ENCODE data around the gene MYO16. TPM values are rescaled to one million over a fixed set of nuclear protein-coding genes. Genes with fewer than 3 reads are reported as not detected.

Gene MYO16
- total RNA-seq, 3 donors from 2014 or later: 0.15 to 0.48 (median 0.33) TPM

GRCh38 chr13:108797354-108797753, 167.9 kb downstream of the MYO16 start:
- Histone ChIP-seq H3K9me3 (no peaks in the 10 kb centered on the region), H3K27me3 (no peaks in the 10 kb centered on the region), H3K4me3 (no peak overlapping the region), H3K4me1 (no peaks in the 10 kb centered on the region), H3K27ac (no peak overlapping the region), H3K36me3 (no peaks in the 10 kb centered on the region)
- TF ChIP-seq CTCF (IDR thresholded peaks at IDR 0.05) (no peak), POLR2A (IDR thresholded peaks at IDR 0.05) (no peak), POLR2AphosphoS5 (IDR thresholded peaks at IDR 0.05) (no peak)
- intact Hi-C loops (cut with DNase I; ENCODE audit: low total_unique reads): no loop called here
- no peak for DNase-seq (ENCODE audit: low spot score in 2 of 2)

GRCh38 chr13:108807841-108808240, 178.4 kb downstream of the MYO16 start:
- Histone ChIP-seq H3K27me3 (no peaks in the 10 kb centered on the region), H3K27ac (no peak overlapping the region), H3K4me1 (no peaks in the 10 kb centered on the region), H3K9me3 (no peaks in the 10 kb centered on the region), H3K4me3 (no peak overlapping the region), H3K36me3 (no peaks in the 10 kb centered on the region)
- TF ChIP-seq POLR2AphosphoS5 (IDR thresholded peaks at IDR 0.05): no peak
- TF ChIP-seq CTCF (IDR thresholded peaks at IDR 0.05): no peak
- TF ChIP-seq POLR2A (IDR thresholded peaks at IDR 0.05): no peak
- intact Hi-C loops (cut with DNase I; ENCODE audit: low total_unique reads): no loop called here
- DNase-seq (ENCODE audit: low spot score in 2 of 2): no peak

GRCh38 chr13:108812165-108812564, 182.8 kb downstream of the MYO16 start:
- intact Hi-C loops (cut with DNase I; ENCODE audit: low total_unique reads): no loop called here
- no peak for DNase-seq (ENCODE audit: low spot score in 2 of 2)
- no peaks in the 10 kb centered on the region for H3K27me3 ChIP-seq
- no peaks in the 10 kb centered on the region for H3K36me3 ChIP-seq
- no peak for TF ChIP-seq CTCF (IDR thresholded peaks at IDR 0.05)
- no peak for TF ChIP-seq POLR2A (IDR thresholded peaks at IDR 0.05)
- H3K9me3 ChIP-seq: no peaks in the 10 kb centered on the region
- no peak overlapping the region for H3K4me3 ChIP-seq
- no peak overlapping the region for H3K27ac ChIP-seq
- H3K4me1 ChIP-seq: no peaks in the 10 kb centered on the region

- Histone ChIP-seq H3K27ac (no peak overlapping the region), H3K4me3 (no peak overlapping the region), H3K36me3 (no peaks in the 10 kb centered on the region), H3K27me3 (no peaks in the 10 kb centered on the region), H3K4me1 (no peaks in the 10 kb centered on the region), H3K9me3 (no peaks in the 10 kb centered on the region)
- TF ChIP-seq POLR2AphosphoS5 (IDR thresholded peaks at IDR 0.05): no peak
- TF ChIP-seq CTCF (IDR thresholded peaks at IDR 0.05): no peak
- TF ChIP-seq POLR2A (IDR thresholded peaks at IDR 0.05): no peak
- no peak for DNase-seq (ENCODE audit: low spot score in 2 of 2)
- intact Hi-C loops (cut with DNase I; ENCODE audit: low total_unique reads): no loop called here
These were observed 183.2 kb downstream of the MYO16 start for GRCh38 chr13:108812661-108813060.

- no peaks in the 10 kb centered on the region for H3K9me3 ChIP-seq
- no peaks in the 10 kb centered on the region for H3K27me3 ChIP-seq
- H3K4me1 ChIP-seq: no peaks in the 10 kb centered on the region
- TF ChIP-seq CTCF (IDR thresholded peaks at IDR 0.05): no peak
- no peak for TF ChIP-seq POLR2AphosphoS5 (IDR thresholded peaks at IDR 0.05)
- no peak for TF ChIP-seq POLR2A (IDR thresholded peaks at IDR 0.05)
- intact Hi-C loops (cut with DNase I; ENCODE audit: low total_unique reads): no loop called here
- H3K4me3 ChIP-seq: no peak overlapping the region
- DNase-seq (ENCODE audit: low spot score in 2 of 2): no peak
- H3K27ac ChIP-seq: no peak overlapping the region
- no peaks in the 10 kb centered on the region for H3K36me3 ChIP-seq
These were observed 184.3 kb downstream of the MYO16 start for GRCh38 chr13:108813587-108814170.

Measured in breast epithelium (tissue), 4 donors.